HG03280 (cell line): Measurements from ENCODE around the gene CLIP2.
"Not testable (repeated sequence)": the region's sequence is repeated elsewhere in the genome, so short reads cannot be mapped to it uniquely, and the experiment has no call there.

Experiments used
- ATAC-seq: cut with Tn5 transposase; IDR thresholded peaks from one replicate; pipeline ENCODE4 v1.9.1; 2021; ENCODE audit warnings: mild to moderate bottlenecking, moderate library complexity; ENCODE audit not compliant: unreplicated experiment

Gene CLIP2

GRCh38 chr7:74428023-74428422 lies 138.8 kb downstream of the CLIP2 start:
- no peak for ATAC-seq

DNA sequence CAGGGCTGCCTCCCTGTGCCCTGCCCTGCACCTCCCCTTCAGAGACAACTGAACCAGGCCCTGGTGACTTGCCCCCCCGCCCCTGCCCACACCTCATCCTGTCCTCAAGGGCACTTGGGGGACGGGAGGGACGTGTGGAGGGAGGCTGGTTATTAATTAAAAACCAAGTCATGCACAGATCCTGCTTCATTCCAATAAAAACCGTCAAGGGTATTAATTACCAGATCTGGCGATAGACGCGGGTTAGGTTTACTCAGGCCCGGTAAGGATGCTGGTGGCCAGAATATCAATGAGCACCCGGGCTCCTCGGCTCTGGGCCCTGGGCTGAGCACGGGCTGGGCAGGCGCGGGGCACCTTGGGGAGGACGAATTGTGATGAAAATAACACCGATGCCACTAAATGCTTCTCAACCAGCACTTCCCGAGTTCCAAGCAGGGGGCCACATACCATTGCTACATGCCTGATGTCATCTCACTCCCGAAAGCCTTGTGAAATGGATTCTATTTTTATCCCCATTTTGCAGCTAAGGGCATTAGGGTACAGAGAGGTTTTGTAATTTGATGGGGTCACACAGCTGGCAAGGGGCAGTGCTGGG lies 140.0 kb downstream of the CLIP2 start:
- no peak for ATAC-seq

DNA sequence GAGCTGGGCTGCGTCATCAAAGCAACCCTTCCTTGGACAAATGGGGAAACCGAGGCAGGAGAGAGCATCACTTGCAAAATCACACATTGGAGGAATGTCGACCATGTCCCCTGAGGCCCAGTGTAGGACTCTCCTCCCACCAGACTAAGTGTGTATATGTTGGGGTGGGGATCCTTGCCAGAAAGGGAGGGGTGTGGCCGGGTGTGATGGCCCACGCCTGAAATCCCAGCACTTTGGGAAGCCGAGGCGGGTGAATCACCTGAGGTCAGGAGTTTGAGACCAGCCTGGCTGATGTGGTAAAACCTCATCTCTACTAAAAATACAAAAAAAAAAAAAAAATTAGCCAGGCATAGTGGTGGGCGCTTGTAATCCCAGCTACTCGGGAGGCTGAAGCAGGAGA lies 141.2 kb downstream of the CLIP2 start:
- not testable (repeated sequence) for ATAC-seq

DNA sequence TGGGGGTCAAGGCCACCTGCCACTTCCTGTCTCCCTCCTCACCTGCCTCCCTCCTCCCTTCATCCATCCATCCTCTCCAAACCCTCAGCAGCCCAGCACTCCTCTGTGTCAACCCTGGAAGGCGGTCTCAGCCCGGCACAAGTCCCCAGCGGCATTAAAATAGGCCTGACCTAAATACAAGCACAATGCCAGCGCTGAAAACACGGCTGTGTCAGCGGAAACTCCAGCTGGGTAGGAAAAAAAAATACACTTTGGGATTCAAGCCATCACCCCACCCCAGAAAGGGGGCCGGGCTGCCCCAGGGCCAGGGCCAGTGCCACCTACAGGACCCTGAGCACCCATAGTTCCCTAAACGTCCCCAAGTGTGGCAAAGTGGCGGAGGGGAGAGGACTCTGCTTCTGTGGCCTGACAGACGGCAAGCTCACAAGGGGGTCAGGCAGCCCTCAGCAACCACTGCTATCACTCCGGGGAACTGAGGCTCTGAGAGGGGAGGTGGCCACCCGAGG lies 141.8 kb downstream of the CLIP2 start:
- ATAC-seq, result no peak

GRCh38 chr7:74437291-74437571 lies 148.0 kb downstream of the CLIP2 start:
- ATAC-seq, result not testable (repeated sequence)

DNA sequence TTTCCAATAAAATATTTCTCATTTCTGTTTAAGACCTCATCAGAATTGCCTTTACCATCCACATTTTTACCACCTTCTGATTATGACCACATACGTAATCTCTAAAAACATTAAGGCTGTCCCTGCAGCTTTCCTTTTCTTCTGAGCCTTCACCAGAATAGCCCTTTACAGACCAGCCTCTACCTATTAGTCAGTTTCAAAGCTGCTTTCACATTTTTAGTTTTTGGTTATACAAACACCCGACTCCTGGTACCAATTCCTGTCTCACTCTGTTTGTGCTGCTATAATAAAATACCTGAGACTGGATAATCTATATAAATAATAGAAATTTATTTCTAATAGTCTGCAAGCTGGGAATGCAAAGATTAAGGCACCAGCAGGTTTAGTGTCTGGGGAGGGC lies 149.1 kb downstream of the CLIP2 start:
- no peak for ATAC-seq

DNA sequence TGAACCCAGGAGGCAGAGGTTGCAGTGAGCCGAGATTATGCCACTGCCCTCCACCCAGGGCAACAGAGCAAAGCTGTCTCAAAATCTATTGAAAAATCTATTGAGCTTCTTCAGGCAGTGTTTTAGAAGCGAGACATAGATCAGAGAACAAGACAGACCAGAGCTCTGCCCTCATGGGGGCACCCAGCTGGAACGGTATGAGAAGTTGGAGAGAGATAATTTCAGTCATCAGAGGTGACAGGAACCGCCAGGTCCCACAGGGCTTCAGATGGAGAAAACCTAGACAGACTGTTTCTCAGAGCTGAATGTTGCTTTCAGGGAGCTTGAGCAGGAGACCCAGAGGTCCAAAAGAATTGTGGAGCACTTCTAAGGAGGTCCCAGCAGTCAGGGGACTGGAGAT lies 150.3 kb downstream of the CLIP2 start:
- no peak for ATAC-seq

- not testable (repeated sequence) for ATAC-seq
These were observed 150.9 kb downstream of the CLIP2 start for GRCh38 chr7:74440143-74440542.

DNA sequence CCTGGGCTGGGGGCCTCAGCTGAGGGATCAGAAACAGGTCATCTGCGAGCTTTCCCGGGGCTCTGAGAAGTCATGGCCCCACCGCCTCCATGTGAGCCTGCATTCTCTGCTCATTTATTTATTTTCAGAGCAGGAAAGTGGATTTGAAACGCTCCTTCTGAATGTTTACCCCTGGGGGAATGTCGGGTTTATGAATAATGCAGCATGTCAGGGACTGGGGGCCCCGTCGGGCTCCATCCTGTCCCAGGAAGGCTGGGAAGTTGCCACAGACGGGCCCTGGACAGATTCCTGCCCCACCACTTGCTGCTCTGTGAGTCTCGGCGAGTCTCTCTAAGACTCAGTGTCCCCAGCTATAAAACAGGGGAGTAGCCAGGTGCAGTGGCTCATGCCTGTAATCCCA lies 152.6 kb downstream of the CLIP2 start:
- ATAC-seq, result no peak

GRCh38 chr7:74443543-74444247 lies 154.5 kb downstream of the CLIP2 start:
- ATAC-seq, result no peak

DNA sequence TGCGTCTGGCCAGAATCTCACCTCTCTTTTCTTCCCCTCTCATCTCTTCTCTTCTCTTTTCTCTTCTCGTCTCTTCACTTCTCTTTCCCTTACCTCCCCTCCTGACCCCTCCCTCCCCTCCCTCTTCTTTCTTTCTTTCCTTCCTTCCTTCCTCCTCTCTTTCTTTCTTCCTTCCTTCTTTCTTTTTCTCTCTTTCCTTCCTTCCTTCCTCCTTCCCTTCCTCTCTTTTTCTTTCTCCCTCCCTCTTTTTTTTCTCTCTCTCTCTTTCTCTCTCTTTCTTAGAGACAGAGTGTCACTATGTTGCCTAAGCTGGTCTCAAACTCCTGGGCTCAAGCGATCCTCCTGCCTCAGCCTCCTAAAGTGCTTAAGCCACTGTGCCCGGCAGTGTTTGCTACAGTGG lies 159.9 kb downstream of the CLIP2 start:
- ATAC-seq, result no peak

DNA sequence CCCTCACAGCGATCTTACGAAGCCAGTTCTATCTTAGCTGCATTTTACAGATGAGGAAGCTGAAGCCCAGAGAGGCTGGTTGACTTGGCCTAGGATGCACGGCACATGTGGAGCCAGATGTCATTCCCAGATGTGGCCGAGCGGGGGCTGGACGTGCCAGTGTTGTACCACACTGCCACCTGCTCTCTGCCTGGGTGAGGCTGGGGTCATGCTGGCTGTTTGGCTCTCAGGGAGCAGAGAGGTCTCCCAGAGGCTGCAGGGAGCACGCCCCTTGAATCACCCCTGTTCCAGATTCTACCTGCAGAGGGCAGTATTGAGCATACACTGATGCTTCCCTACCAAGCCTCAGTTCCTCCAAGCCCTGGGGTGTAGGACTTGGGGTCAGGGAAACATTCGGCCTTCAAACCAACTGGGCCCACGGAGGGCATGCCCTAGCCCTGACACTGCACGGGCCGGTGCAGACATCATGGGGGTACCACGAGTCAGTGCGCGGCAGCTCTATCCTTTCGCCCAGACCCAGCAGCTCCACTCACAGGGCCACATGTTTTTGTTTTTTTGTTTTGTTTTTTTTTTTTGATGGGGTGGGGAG lies 160.7 kb downstream of the CLIP2 start:
- peak; percentile 55 for ATAC-seq

GRCh38 chr7:74452748-74453321 lies 163.6 kb downstream of the CLIP2 start:
- no peak for ATAC-seq

DNA sequence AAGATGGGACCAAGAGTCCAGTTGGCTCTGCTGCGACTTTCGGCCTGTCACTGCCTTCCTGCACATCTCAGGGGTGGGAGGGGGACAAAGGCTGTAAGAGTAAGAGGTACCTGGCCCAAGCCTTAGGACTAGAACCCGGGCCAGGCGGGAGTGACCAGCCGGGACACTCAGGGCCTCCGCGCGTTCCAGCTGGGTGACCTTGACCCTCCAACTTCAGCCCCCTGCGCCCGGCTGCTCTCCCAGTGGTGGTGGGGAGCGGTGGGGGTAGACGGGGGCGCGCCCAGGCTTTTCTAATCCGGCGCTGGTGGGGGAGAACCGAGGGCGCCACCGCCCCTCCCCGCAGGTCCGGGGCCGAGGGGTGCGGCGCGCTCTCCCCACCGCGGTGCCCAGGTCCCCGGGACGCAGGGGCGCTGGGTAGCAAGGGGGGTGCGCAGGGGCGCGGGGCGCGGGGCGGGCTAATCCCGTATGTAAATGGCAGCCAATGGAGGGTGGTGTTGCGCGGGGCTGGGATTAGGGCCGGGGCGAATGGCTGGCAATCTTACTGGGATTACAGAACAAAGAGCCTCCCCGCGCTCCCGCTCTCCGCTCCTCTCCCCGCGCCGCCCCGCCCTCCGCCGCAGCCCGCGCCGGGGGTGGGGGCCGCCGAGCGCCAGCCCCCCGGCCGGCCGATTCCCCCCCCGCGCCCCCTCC lies 164.3 kb downstream of the CLIP2 start, which contains the start of gene GTF2IRD1:
GTF2IRD1 (plus strand) TSS at position 585 of the 690 bp plus-strand sequence. CDS start 54,175 bp downstream, outside the sequence.
- no peak for ATAC-seq

GRCh38 chr7:74454021-74454924 lies 165.1 kb downstream of the CLIP2 start:
- ATAC-seq, result no peak

DNA sequence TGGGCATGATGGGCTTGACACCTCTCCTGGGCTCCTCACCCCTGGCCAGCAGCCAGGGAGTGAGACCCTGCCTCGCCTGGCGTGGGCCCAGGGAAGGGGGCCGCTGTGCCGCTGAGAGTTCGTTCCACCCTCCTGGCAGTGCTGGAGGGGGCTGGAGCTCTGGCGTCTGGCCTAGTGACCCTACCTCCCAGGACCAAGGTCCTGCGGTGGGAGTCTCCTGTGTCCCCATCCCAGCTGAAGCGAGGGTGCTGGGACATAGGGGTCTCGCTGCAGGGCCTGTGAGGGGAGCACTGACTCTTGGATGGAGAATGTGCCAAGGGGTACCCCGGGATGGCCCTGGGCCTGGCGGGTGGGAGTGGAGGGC lies 165.7 kb downstream of the CLIP2 start:
- no peak for ATAC-seq

DNA sequence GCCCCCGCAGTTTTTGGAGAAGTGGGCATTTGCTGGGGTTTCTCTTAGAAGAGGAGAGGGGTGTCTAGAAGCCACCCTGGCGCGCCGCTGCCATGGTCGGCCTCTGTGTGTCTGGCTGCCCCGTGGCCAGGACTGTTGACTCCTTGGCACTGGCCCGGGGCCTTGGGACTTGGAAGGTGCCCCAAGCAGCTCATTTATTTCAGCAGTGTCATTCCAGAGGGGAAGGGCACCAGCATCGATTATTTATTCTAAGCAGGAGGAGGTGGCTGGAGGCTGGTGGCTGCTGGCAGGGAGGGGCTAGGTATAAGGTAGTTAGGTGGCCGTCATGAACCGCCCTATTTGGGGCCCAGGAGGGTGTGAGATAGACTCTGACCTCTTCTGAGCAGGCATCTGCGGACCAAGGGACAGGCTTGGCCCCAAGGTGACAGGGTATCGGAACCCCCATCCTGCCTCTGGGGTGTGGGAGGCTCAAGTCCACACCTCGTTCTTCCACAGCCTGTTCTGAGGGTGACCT lies 166.1 kb downstream of the CLIP2 start:
- ATAC-seq, result no peak
